ENCODE results near the gene STK24.

STK24 gene

GRCh38 chr13:98542568-98543377 is 34.1 kb downstream of the STK24 start:
- Histone ChIP-seq H3K9ac (ENCODE audit: low read depth in 1 of 2, low read length in 2 of 2) (peak overlapping the region in 1 of 2 donors; percentile 6), H3K27me3 (ENCODE audit: control insufficient read depth in 1 of 2, insufficient read depth in 2 of 2, low read length in 2 of 2) (no peaks in the 10 kb centered on the region), H3K9me3 (ENCODE audit: control insufficient read depth in 1 of 2, low read length in 2 of 2) (no peaks in the 10 kb centered on the region), H3K36me3 (ENCODE audit: control insufficient read depth in 1 of 2, insufficient read depth in 2 of 2, low read length in 2 of 2) (no peaks in the 10 kb centered on the region), H3K27ac (ENCODE audit: low read depth, low read length) (peak overlapping the region; percentile 23), H3K4me3 (ENCODE audit: low read depth in 1 of 2, low read length in 2 of 2) (peak overlapping the region in 1 of 2 donors; percentile 46), H3K4me1 (ENCODE audit: control insufficient read depth in 1 of 2, insufficient read depth in 2 of 2, low read length in 2 of 2) (peaks cover 47 to 56% of the 10 kb centered on the region in 2 donors)

DNA sequence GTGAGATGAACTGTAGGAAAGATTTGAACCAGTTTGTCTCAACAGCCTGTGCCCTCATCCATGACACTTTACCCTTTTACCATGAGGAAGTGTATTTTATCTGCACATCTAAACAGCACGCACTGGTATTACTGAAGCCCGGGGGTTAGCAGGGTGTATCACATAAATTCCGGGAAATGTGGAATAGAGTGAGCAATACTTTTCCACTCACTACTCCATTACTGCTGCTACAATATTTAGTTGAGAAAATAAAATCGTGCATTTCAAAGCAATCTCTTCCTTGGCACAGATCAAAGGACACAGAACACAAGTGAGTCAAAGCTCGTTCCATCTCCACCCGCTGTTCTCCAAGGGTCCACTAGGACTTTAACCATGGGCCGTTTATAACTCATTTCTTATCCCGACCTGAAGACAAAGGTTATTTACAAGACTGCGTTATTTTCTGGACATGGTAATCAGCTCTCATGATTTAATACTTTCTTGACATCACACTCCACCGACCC is 35.2 kb downstream of the STK24 start:
- H3K27ac ChIP-seq (ENCODE audit: low read depth, low read length): peak overlapping the region; percentile 2
- H3K9ac ChIP-seq (ENCODE audit: low read depth in 1 of 2, low read length in 2 of 2): peak overlapping the region in 1 of 2 donors; percentile 13
- no peaks in the 10 kb centered on the region for H3K27me3 ChIP-seq (ENCODE audit: control insufficient read depth in 1 of 2, insufficient read depth in 2 of 2, low read length in 2 of 2)
- H3K36me3 ChIP-seq (ENCODE audit: control insufficient read depth in 1 of 2, insufficient read depth in 2 of 2, low read length in 2 of 2): no peaks in the 10 kb centered on the region
- H3K9me3 ChIP-seq (ENCODE audit: control insufficient read depth in 1 of 2, low read length in 2 of 2): no peaks in the 10 kb centered on the region
- no peak overlapping the region for H3K4me3 ChIP-seq (ENCODE audit: low read depth in 1 of 2, low read length in 2 of 2)
- peaks cover 52 to 62% of the 10 kb centered on the region in 2 donors for H3K4me1 ChIP-seq (ENCODE audit: control insufficient read depth in 1 of 2, insufficient read depth in 2 of 2, low read length in 2 of 2)

GRCh38 chr13:98541191-98541590 is 35.7 kb downstream of the STK24 start:
- Histone ChIP-seq H3K9me3 (ENCODE audit: control insufficient read depth in 1 of 2, low read length in 2 of 2) (no peaks in the 10 kb centered on the region), H3K4me1 (ENCODE audit: control insufficient read depth in 1 of 2, insufficient read depth in 2 of 2, low read length in 2 of 2) (peaks cover 53 to 65% of the 10 kb centered on the region in 2 donors), H3K27me3 (ENCODE audit: control insufficient read depth in 1 of 2, insufficient read depth in 2 of 2, low read length in 2 of 2) (no peaks in the 10 kb centered on the region), H3K4me3 (ENCODE audit: low read depth in 1 of 2, low read length in 2 of 2) (no peak overlapping the region), H3K9ac (ENCODE audit: low read depth in 1 of 2, low read length in 2 of 2) (peak overlapping the region in 1 of 2 donors; percentile 13), H3K27ac (ENCODE audit: low read depth, low read length) (no peak overlapping the region), H3K36me3 (ENCODE audit: control insufficient read depth in 1 of 2, insufficient read depth in 2 of 2, low read length in 2 of 2) (no peaks in the 10 kb centered on the region)

GRCh38 chr13:98540476-98540875 is 36.4 kb downstream of the STK24 start:
- Histone ChIP-seq H3K4me1 (ENCODE audit: control insufficient read depth in 1 of 2, insufficient read depth in 2 of 2, low read length in 2 of 2) (peaks cover 60 to 72% of the 10 kb centered on the region in 2 donors), H3K9me3 (ENCODE audit: control insufficient read depth in 1 of 2, low read length in 2 of 2) (no peaks in the 10 kb centered on the region), H3K27ac (ENCODE audit: low read depth, low read length) (no peak overlapping the region), H3K36me3 (ENCODE audit: control insufficient read depth in 1 of 2, insufficient read depth in 2 of 2, low read length in 2 of 2) (no peaks in the 10 kb centered on the region), H3K4me3 (ENCODE audit: low read depth in 1 of 2, low read length in 2 of 2) (no peak overlapping the region), H3K27me3 (ENCODE audit: control insufficient read depth in 1 of 2, insufficient read depth in 2 of 2, low read length in 2 of 2) (no peaks in the 10 kb centered on the region), H3K9ac (ENCODE audit: low read depth in 1 of 2, low read length in 2 of 2) (no peak overlapping the region)

GRCh38 chr13:98539666-98540065 is 37.2 kb downstream of the STK24 start:
- no peaks in the 10 kb centered on the region for H3K27me3 ChIP-seq (ENCODE audit: control insufficient read depth in 1 of 2, insufficient read depth in 2 of 2, low read length in 2 of 2)
- H3K27ac ChIP-seq (ENCODE audit: low read depth, low read length): no peak overlapping the region
- H3K4me1 ChIP-seq (ENCODE audit: control insufficient read depth in 1 of 2, insufficient read depth in 2 of 2, low read length in 2 of 2): peaks cover 59 to 73% of the 10 kb centered on the region in 2 donors
- no peak overlapping the region for H3K9ac ChIP-seq (ENCODE audit: low read depth in 1 of 2, low read length in 2 of 2)
- no peaks in the 10 kb centered on the region for H3K36me3 ChIP-seq (ENCODE audit: control insufficient read depth in 1 of 2, insufficient read depth in 2 of 2, low read length in 2 of 2)
- no peak overlapping the region for H3K4me3 ChIP-seq (ENCODE audit: low read depth in 1 of 2, low read length in 2 of 2)
- no peaks in the 10 kb centered on the region for H3K9me3 ChIP-seq (ENCODE audit: control insufficient read depth in 1 of 2, low read length in 2 of 2)

- H3K36me3 ChIP-seq (ENCODE audit: control insufficient read depth in 1 of 2, insufficient read depth in 2 of 2, low read length in 2 of 2): peaks cover under 1% of the 10 kb centered on the region in 2 donors
- H3K9ac ChIP-seq (ENCODE audit: low read depth in 1 of 2, low read length in 2 of 2): no peak overlapping the region
- no peaks in the 10 kb centered on the region for H3K27me3 ChIP-seq (ENCODE audit: control insufficient read depth in 1 of 2, insufficient read depth in 2 of 2, low read length in 2 of 2)
- H3K4me1 ChIP-seq (ENCODE audit: control insufficient read depth in 1 of 2, insufficient read depth in 2 of 2, low read length in 2 of 2): peaks cover 54 to 66% of the 10 kb centered on the region in 2 donors
- H3K9me3 ChIP-seq (ENCODE audit: control insufficient read depth in 1 of 2, low read length in 2 of 2): no peaks in the 10 kb centered on the region
- no peak overlapping the region for H3K4me3 ChIP-seq (ENCODE audit: low read depth in 1 of 2, low read length in 2 of 2)
- H3K27ac ChIP-seq (ENCODE audit: low read depth, low read length): no peak overlapping the region
Observed at GRCh38 chr13:98538876-98539275, 38.0 kb downstream of the STK24 start.

DNA sequence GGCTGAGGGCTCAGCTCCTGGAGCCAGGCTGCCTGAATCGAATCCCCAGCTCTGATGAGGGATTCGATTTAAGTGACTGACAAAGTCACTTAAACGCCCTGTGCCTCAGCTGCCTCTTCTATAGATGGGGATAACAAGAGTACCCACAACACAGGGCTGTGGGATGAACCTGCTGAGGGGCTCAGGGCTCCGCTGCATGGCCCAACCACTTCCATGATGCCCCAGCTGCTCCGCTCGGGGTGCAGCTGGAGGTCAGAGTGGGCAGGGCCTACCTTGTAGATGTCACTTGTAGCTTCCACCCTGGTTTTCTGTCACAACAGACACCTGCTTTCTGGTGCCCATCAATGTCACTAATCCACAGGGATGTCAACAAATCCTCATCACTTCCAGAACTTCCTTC is 39.2 kb downstream of the STK24 start:
- Histone ChIP-seq H3K9me3 (ENCODE audit: control insufficient read depth in 1 of 2, low read length in 2 of 2) (no peaks in the 10 kb centered on the region), H3K9ac (ENCODE audit: low read depth in 1 of 2, low read length in 2 of 2) (no peak overlapping the region), H3K4me1 (ENCODE audit: control insufficient read depth in 1 of 2, insufficient read depth in 2 of 2, low read length in 2 of 2) (peaks cover 43 to 55% of the 10 kb centered on the region in 2 donors), H3K36me3 (ENCODE audit: control insufficient read depth in 1 of 2, insufficient read depth in 2 of 2, low read length in 2 of 2) (peaks cover 3 to 5% of the 10 kb centered on the region in 2 donors), H3K4me3 (ENCODE audit: low read depth in 1 of 2, low read length in 2 of 2) (no peak overlapping the region), H3K27me3 (ENCODE audit: control insufficient read depth in 1 of 2, insufficient read depth in 2 of 2, low read length in 2 of 2) (no peaks in the 10 kb centered on the region), H3K27ac (ENCODE audit: low read depth, low read length) (no peak overlapping the region)

GRCh38 chr13:98537306-98537705 is 39.6 kb downstream of the STK24 start:
- Histone ChIP-seq H3K27me3 (ENCODE audit: control insufficient read depth in 1 of 2, insufficient read depth in 2 of 2, low read length in 2 of 2) (no peaks in the 10 kb centered on the region), H3K9ac (ENCODE audit: low read depth in 1 of 2, low read length in 2 of 2) (no peak overlapping the region), H3K9me3 (ENCODE audit: control insufficient read depth in 1 of 2, low read length in 2 of 2) (no peaks in the 10 kb centered on the region), H3K4me3 (ENCODE audit: low read depth in 1 of 2, low read length in 2 of 2) (no peak overlapping the region), H3K27ac (ENCODE audit: low read depth, low read length) (no peak overlapping the region), H3K4me1 (ENCODE audit: control insufficient read depth in 1 of 2, insufficient read depth in 2 of 2, low read length in 2 of 2) (peaks cover 39 to 50% of the 10 kb centered on the region in 2 donors), H3K36me3 (ENCODE audit: control insufficient read depth in 1 of 2, insufficient read depth in 2 of 2, low read length in 2 of 2) (peaks cover 3 to 5% of the 10 kb centered on the region in 2 donors)

DNA sequence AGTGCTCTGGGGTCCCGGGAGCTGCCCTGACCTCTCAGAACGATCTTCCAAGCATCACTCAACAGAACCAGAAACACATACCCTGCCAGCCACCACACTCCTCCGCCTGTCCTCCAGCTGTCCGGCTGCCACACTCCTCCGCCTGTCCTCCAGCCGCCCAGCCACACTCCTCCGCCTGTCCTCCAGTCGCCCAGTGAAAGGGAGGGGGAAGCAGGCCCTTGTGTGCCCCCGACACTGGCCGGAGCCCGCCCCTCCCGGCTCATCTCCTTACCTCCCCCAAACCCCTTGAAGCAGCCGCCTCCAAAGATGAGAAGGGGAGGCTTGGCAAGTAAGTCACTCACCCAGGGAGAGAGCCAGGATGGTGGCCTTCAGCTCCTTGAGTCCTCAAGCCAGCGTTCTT is 40.2 kb downstream of the STK24 start:
- H3K4me1 ChIP-seq (ENCODE audit: control insufficient read depth in 1 of 2, insufficient read depth in 2 of 2, low read length in 2 of 2): peaks cover 36 to 45% of the 10 kb centered on the region in 2 donors

DNA sequence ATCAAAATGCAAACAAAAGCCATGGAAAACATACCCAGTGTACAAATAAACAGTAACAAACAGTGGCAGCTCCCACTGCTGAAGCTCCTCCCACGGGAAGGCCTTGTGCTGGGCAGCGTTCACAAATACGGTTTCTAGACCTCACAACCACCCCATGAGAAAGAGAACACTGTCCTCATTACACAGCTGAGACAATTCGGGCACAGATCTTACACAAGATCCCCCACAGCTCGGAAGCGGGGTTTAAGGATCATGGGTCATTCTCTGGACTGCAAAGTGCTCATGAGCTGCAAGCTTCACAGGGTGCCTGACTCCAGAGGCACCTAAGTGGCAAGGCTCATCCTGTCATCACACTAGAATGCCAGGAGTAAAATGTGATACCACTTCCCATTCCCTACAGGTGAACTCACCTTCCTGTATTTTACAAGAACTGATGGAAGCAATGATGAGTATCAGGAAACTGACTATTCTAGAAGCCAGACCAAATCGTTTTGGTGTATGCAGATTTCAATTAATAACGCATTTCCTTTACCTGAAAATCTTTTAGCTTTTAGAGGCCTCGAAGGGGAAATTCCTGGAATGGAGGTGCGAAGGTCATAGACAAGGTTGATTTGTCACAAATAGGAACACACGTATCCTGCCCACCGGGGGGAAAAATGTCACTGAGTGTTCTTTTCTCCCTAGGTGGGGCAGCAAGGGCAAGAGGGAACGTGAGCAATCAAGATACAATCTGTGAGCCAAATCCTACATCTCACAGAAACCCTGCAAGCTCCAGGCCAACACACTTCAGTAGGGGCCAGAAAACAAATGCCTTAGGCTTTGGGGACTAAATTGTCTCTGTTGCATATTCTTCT is 41.2 kb downstream of the STK24 start:
- Histone ChIP-seq H3K36me3 (ENCODE audit: control insufficient read depth in 1 of 2, insufficient read depth in 2 of 2, low read length in 2 of 2) (peaks cover 3 to 5% of the 10 kb centered on the region in 2 donors), H3K9ac (ENCODE audit: low read depth in 1 of 2, low read length in 2 of 2) (peak overlapping the region in 1 of 2 donors; percentile 11), H3K4me1 (ENCODE audit: control insufficient read depth in 1 of 2, insufficient read depth in 2 of 2, low read length in 2 of 2) (peaks cover 34 to 40% of the 10 kb centered on the region in 2 donors), H3K9me3 (ENCODE audit: control insufficient read depth in 1 of 2, low read length in 2 of 2) (no peaks in the 10 kb centered on the region), H3K4me3 (ENCODE audit: low read depth in 1 of 2, low read length in 2 of 2) (peak overlapping the region in 1 of 2 donors; percentile 37), H3K27ac (ENCODE audit: low read depth, low read length) (no peak overlapping the region), H3K27me3 (ENCODE audit: control insufficient read depth in 1 of 2, insufficient read depth in 2 of 2, low read length in 2 of 2) (no peaks in the 10 kb centered on the region)

More for the DNA sequence above, 40.2 kb downstream of the STK24 start:
- H3K27me3 ChIP-seq (ENCODE audit: control insufficient read depth in 1 of 2, insufficient read depth in 2 of 2, low read length in 2 of 2): no peaks in the 10 kb centered on the region
- no peak overlapping the region for H3K4me3 ChIP-seq (ENCODE audit: low read depth in 1 of 2, low read length in 2 of 2)
- H3K9me3 ChIP-seq (ENCODE audit: control insufficient read depth in 1 of 2, low read length in 2 of 2): no peaks in the 10 kb centered on the region
- H3K36me3 ChIP-seq (ENCODE audit: control insufficient read depth in 1 of 2, insufficient read depth in 2 of 2, low read length in 2 of 2): peaks cover 3 to 5% of the 10 kb centered on the region in 2 donors
- H3K27ac ChIP-seq (ENCODE audit: low read depth, low read length): no peak overlapping the region
- H3K9ac ChIP-seq (ENCODE audit: low read depth in 1 of 2, low read length in 2 of 2): no peak overlapping the region

Measured in duodenal mucosa (tissue), 2 donors.